Measurements from ENCODE around the gene CACNA1C.
"Not testable (repeated sequence)": the region's sequence is repeated elsewhere in the genome, so short reads cannot be mapped to it uniquely, and the experiment has no call there.

CACNA1C gene

DNA sequence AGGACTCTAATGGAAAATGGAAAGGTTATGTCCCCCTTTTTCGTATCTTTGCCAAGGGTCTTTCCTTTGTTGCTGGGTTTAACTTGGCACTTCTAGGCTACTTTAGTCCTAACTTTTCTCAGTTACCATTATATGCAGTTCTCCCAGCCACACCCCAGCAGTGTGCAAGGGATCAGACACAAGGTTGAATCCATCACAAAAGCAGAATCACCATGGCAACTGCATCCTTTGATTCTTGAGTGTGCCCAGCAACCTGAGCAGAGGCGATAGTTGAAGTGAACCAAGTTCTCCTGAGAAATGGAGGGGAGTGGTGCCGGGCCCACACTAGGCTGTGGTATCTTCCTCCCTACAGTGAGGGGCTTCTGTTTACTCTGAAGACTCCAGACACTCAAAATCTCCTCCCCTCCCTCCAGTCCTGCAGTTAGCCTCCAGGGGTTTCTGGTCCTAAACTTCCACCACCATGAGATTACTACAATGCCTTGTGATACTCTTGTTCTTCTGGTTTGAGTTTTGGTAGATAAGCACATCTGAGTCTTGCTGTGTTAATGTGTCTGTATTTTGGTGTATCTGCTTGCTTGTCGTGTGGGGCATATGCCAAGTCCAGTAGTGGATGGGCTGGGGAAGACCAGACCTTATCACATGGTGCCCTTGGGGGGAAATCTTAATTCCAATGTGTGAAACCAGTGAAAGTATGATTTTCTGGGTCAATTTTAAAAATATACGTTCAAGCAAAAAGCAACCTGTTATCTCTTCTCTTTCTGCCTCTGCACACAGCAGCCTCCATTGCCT is 183.9 kb downstream of the CACNA1C start:
- no peak for DNase-seq

GRCh38 chr12:2238111-2238510 is 185.3 kb downstream of the CACNA1C start:
- DNase-seq, result no peak

DNA sequence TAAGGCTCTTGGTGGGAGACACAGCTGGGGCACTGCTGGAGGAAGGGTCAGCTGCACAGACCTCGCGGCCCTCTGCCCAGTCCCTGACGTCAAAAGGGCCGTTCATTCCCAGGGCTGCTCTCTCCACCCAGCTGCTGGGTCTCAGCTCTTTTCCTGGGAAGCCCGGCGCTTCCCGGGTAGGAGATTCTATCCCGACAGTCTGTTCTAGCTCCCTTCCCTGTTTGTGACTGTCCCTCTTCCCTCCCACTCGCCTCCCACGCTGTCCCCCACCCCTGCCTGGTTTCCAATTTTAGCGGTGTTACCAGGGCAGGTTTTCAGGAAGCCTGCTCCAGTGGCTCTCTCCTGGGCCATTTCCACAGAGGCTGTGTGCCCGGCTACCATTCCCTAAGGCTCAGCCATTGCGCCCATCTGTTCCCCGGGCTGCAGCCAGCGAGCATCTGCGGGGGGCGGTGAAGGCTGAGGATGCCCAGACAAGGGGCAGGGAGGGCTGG is 186.6 kb downstream of the CACNA1C start:
- no peak for DNase-seq

DNA sequence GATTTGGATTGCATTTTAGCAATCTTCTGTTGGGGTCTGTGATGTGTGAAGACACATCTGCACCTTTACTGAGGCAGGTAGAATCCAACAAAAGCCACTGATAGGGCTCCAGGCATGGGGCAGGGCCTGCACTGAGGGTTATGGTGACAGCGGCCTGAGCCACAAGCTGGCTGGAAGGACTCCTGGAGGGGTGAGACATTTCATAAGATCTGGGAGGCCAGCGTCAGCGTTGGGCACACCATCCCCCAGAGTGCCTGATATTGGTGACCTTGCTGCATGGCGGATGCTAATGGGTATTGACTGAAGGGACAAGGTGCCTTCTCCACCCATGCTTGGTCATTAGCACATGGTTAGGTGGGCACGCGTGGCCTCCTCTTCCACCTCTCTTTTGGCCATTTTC is 187.6 kb downstream of the CACNA1C start:
- DNase-seq, result no peak

DNA sequence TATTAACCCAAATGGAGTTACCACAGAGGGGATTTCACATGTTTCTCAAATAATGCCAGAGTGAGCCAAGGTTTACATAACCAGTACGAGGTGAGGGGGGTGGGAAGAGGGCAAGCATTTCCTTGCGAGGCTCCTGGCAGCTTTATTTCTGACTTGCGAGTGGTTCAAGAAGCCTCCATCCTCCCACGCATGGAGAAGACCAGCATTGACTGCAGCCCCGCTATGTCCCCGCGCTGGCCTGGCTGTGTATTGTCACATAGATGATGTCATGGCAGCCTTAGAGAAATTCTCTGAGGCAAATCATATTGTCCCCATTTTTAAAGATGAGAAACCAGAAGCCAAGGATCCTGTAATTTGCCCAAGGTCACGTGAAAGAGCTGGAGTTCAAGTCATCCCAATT is 188.2 kb downstream of the CACNA1C start:
- no peak for DNase-seq

GRCh38 chr12:2242216-2242615 is 189.4 kb downstream of the CACNA1C start:
- DNase-seq, result no peak

DNA sequence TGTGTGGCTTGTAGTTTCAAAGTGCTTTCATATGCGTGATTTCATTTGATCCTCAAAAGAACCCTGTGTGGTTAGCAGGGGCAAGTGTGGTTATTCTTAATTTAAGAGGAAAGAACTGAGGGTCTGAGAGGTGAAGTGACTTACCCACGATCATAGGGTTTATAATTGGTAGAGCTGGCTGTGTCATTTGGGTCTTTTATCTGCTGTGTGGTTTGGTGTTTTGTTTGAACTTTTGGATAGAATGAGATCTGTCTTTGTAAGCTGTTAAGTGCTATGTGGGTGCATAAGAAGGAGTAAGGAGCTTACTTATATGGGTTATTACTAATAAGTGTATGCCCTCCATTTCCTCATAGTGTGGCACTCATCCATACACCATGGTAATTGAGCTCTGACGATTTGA is 190.0 kb downstream of the CACNA1C start:
- DNase-seq, result no peak

GRCh38 chr12:2243275-2243674 is 190.5 kb downstream of the CACNA1C start:
- no peak for DNase-seq

- no peak for DNase-seq
These were observed 191.4 kb downstream of the CACNA1C start for GRCh38 chr12:2244013-2244861.

- DNase-seq, result no peak
These were observed 193.6 kb downstream of the CACNA1C start for GRCh38 chr12:2246358-2246757.

- no peak for DNase-seq
These were observed 194.3 kb downstream of the CACNA1C start for GRCh38 chr12:2247120-2247519.

- no peak for DNase-seq
These were observed 194.8 kb downstream of the CACNA1C start for GRCh38 chr12:2247596-2247995.

DNA sequence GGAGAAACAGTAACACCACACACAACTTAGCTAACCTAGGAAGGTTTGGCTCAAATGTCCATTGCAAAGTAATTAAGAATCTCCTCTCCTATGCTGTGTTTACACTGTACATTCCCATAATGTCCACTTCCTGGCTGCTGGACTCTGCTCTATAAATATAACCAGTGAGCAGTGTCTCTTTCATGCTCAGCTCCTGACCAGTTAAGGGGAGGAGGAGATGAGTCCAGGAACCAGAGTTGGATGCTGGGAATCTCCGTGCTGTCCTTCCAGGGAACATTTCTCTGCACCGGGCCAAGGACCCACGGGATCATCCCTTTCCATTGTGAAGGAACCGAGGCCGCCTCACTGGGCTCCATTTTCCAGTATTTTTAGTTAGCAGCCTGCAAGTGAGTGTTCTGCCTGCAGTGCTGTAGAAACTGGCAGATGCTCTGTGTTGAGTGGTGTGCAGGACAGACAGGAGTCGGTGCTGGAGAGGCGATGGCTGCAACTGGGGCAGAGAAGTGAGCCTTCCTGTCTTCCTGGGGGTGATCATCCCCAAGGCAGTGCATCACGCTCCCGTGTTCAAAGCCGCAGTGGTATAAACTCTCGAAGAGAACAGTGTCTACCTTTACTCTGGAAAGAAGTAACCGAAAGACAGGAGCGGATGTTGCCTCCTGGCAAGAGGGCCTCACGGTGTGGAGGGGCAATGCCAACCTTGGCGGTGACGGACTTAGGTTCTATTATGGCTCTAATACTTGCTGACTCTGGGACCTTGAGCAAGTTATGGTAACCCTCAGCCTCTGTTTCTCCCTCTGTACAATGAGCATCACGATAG is 195.5 kb downstream of the CACNA1C start:
- DNase-seq, result no peak

DNA sequence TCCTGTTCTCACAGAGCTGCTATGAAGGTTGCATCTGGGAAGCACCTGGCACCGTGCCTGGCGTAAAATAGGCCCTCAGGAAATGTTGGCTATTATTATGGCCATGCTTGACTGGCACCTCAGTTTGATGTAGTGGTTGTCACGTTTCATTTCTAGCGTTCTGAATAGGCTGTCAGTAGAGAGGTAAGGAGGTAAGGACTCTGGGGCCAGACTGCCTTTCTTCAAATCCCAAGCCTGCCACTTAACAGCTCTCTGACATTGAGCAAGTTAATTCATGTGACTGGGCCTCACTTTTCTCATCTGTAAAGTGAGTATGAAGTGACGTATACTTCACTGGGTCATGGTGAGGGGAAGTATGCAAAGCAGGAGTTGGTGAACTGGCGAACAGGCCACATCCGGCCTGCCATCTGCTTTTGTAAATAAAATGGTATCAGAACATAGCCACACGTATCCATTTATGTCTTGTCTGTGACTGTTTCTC is 196.2 kb downstream of the CACNA1C start:
- DNase-seq, result no peak

DNA sequence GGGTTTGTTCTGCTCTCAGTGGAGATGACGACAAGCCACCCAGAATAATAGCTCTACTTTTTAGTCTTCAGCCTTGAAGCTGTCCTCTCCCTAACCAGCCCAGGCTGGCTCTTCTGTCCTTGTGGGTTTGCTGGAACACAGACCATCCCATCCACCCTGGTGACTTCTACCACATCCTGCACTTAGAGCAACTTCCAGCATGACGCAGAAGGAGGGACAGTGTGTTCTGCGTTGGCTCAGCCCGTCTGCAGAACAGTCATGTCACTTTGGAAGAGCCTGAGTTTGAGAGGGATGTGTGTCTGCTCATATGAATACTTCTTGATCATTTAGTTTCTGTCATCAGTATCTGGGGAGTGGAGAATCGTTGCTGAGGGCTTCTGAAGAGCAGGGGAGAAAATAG is 198.0 kb downstream of the CACNA1C start:
- DNase-seq, result no peak

DNA sequence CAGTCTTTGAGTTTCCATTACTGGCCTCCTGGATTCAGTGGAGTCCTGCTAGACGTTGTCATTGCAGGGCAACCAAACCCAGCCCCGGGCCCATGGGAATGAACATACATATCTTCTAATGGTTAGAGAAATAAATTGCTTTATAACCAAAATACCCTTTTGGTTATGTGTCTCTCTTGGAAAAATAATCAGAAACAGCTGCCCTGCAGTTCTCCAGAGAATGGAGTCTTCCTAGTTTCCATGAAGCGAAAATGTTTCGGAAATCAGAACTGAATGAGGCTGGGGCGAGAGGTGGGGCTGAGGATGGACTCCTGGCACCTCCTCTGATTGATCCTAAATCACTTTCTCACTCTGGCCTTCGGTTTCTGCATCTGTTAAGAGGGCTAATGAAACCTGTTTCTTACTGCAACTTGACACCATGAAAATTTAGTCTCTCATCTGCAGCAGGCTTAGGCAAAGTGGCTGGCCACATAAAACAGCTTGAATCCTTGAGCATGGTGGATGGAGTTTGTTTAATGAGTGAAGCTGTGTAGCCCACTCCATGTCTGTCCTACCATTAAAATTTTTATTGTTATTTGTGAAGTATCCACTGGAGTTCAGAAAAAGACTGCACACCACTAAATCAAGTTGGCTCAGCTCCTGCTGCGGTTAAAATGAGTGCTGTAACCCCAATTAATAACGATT is 198.9 kb downstream of the CACNA1C start:
- DNase-seq, result no peak

- DNase-seq, result no peak
These were observed 202.5 kb downstream of the CACNA1C start for GRCh38 chr12:2255311-2255710.

- not testable (repeated sequence) for DNase-seq
These were observed 202.9 kb downstream of the CACNA1C start for GRCh38 chr12:2255731-2256130.

GRCh38 chr12:2256453-2256852 is 203.7 kb downstream of the CACNA1C start:
- no peak for DNase-seq

GRCh38 chr12:2256915-2257314 is 204.1 kb downstream of the CACNA1C start:
- DNase-seq, result no peak

DNA sequence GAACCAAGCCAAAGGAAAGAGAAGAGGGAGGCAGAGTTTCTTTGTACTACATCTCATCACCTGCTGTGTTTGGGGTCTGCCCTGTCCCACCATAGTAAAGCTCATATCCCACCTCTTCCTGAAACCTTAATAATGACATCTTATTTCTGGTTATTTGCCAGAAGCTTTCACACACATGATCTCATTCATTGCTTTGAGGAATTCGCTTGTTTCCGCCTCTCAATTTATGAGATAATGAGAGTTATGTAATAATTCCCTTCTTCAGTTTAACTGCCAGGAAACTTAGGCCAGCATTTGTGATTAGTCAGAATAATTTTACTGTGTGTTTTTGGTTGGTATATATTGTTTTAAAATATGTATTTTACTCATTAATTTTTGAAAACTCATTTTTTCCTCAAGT is 205.2 kb downstream of the CACNA1C start:
- DNase-seq, result no peak

DNA sequence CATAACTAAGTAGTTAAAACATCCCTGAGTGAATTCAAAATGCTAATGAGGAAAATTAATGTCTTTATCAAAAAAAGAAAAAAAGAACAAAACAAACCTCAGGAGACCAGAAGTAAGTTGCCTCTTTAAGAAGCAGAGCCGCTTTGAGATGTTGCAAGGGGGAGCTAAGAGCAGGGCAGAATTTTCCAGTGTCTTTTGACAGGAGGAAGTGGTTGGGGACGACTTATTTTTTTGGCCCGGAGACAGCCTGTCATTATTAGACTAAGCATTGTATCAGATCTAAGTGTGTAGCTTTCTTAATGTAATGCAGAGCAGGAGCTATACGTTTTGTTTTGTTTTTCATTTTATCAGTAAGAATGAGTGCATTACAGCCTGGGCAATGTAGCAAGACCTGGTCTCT is 206.6 kb downstream of the CACNA1C start:
- no peak for DNase-seq

Data from CD4-positive, alpha-beta T cell treated with Interleukin-12 subunit alpha and Interleukin-12 subunit beta, for 1 hour (primary cell).